HG03442 (cell line): Measurements from ENCODE around the gene PRKN.
"Not testable (repeated sequence)": the region's sequence is repeated elsewhere in the genome, so short reads cannot be mapped to it uniquely, and the experiment has no call there.

Experiments
- ATAC-seq: cut with Tn5 transposase; IDR thresholded peaks from one replicate; pipeline ENCODE4 v1.9.1; 2021; ENCODE audit warnings: mild to moderate bottlenecking, moderate library complexity; ENCODE audit not compliant: unreplicated experiment

Gene PRKN

GRCh38 chr6:162678896-162679295 is 48.7 kb downstream of the PRKN start:
- ATAC-seq: not testable (repeated sequence)

- no peak for ATAC-seq
Observed at GRCh38 chr6:162675503-162675902, 52.1 kb downstream of the PRKN start.

- no peak for ATAC-seq
Observed at GRCh38 chr6:162674452-162674851, 53.1 kb downstream of the PRKN start.

GRCh38 chr6:162671580-162672165 is 55.9 kb downstream of the PRKN start:
- no peak for ATAC-seq

GRCh38 chr6:162670345-162670744 is 57.2 kb downstream of the PRKN start:
- no peak for ATAC-seq

GRCh38 chr6:162666246-162666645 is 61.3 kb downstream of the PRKN start:
- no peak for ATAC-seq

- no peak for ATAC-seq
Observed at GRCh38 chr6:162653808-162654207, 73.8 kb downstream of the PRKN start.

- ATAC-seq: no peak
Observed at GRCh38 chr6:162651505-162651904, 76.1 kb downstream of the PRKN start.

- ATAC-seq: no peak
Observed at GRCh38 chr6:162649271-162649670, 78.3 kb downstream of the PRKN start.

GRCh38 chr6:162644153-162644552 is 83.4 kb downstream of the PRKN start:
- ATAC-seq: no peak

GRCh38 chr6:162640756-162641155 is 86.8 kb downstream of the PRKN start:
- no peak for ATAC-seq

- ATAC-seq: no peak
Observed at GRCh38 chr6:162639951-162640350, 87.6 kb downstream of the PRKN start.

- no peak for ATAC-seq
Observed at GRCh38 chr6:162638931-162639574, 88.5 kb downstream of the PRKN start.

- no peak for ATAC-seq
Observed at GRCh38 chr6:162637317-162637716, 90.2 kb downstream of the PRKN start.

GRCh38 chr6:162636167-162636566 is 91.4 kb downstream of the PRKN start:
- ATAC-seq: no peak

- no peak for ATAC-seq
Observed at GRCh38 chr6:162631546-162631945, 96.0 kb downstream of the PRKN start.

GRCh38 chr6:162630069-162630468 is 97.5 kb downstream of the PRKN start:
- ATAC-seq: no peak

- no peak for ATAC-seq
Observed at GRCh38 chr6:162627825-162628224, 99.7 kb downstream of the PRKN start.

GRCh38 chr6:162627362-162627761 is 100.2 kb downstream of the PRKN start:
- ATAC-seq: no peak

- ATAC-seq: no peak
Observed at GRCh38 chr6:162626869-162627268, 100.7 kb downstream of the PRKN start.

GRCh38 chr6:162625846-162626540 is 101.6 kb downstream of the PRKN start:
- ATAC-seq: no peak

- ATAC-seq: no peak
Observed at GRCh38 chr6:162622572-162622971, 105.0 kb downstream of the PRKN start.
